NCI-H446 treated with DMSO at 0.1 percent for 48 hours (cell line): ENCODE measurements around the gene RALB.
"Not testable (repeated sequence)": the region's sequence is repeated elsewhere in the genome, so short reads cannot be mapped to it uniquely, and the experiment has no call there.

Experiments
- DNase-seq: peaks from one replicate; lab custom pipeline; 2025; lab: John Stamatoyannopoulos, UW

Gene RALB

DNA sequence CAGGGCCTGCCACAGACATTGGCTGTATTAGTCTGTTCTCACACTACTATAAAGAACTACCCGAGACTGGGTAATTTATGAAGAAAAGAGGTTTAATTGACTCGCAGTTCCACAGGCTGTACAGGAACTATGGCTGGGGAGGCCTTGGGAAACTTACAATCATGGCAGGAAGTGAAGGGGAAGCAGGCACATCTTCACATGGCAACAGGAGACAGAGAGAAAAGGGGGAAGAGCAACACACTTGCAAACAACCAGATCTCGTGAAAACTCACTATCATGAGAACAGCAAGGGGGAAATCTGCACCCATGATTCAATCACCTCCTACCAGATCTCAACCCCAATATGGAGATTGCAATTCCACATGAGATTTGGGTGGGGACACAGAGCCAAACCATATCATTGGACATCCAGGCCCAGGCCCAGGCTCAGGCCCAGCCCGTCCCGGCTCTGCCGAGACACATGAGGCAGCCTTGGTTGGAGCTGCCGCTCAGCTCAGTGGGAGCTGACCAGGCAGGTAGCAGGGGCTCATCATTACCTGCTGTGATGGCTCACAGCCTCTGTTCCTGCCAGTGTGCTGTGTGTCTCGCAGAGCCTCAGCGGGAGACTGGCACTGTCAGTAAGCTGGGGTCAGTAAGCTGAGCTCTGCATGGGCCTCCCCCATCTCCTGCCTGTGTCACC is 8.6 kb upstream of the RALB start:
- DNase-seq: no peak

GRCh38 chr2:120244656-120245519 is 7.8 kb upstream of the RALB start:
- DNase-seq: no peak

DNA sequence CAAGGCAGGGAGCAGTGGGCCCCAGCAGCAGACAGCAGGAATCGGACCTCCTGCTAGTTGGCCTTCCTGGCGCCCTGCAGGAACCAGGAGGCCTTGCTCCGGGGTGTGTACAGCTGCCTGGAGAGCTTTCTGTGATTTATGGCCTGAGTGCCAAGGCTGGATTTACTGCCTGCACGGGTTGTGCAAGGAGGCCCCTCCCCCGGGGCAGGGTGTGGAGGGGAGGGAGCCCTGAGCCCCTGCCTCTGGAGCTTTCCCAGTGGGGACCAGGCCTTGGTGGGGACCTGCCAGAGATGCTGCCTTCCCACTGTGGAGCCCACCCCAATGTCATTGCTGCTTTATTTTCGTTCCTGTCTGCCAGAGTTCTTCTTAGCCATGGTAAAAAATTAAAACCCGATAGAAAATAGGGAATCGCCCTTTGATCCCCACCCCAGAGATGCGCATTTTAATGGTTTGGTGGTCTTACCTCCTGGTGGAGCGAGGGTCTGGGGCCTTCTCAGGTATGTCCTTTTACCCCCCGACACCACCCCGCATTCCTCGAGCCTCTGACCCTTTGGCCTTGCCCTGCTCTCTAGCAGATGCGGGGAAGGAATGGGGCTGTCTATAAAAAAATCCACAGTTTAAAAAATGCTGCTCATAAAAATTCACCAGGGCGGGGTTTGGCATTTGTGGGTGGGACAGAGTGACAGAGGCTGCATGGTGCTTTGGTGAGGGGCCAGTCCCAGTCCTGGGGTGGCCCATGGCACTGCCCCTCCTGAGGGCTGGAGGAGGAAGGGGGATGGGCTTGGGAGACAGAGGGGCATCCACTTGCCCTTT is 6.9 kb upstream of the RALB start:
- DNase-seq: no peak

DNA sequence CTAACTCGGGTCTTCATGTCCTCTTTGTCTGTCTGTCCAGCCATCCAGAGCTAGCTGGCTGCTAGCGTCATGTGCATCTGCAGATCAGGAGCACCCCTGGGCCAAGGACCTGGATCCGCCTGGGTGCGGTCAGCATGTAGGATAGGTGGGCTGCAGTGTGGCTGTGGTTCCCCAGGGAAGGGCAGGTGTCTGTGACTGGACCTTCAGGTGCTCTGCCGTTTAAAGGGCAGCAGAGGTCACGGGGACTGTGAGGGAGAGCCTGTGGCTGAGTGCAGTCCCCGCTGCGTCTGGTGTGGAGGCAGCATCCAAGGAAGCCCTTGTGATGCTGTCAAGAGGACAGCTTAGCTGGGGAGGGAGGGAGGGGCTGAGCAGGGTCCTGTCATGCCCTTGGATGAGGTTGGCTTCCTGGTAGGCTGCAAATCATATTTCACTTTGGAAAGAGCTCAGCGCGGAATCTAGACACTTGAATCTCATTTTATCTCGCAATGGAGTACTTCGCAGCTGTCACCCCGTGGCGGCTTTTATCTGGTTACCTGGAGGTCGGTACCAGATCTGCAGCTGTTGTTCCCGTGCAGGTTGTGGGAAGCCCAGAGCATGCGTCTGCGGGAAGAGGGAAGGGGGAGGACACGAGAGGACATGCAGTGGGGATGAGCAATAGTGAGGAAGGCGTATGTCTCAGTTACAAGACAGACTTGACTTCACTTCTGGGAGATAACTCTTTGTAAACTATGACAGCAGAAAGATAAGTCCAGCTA is 5.9 kb upstream of the RALB start:
- DNase-seq: no peak

GRCh38 chr2:120247851-120248250 is 4.8 kb upstream of the RALB start:
- no peak for DNase-seq

DNA sequence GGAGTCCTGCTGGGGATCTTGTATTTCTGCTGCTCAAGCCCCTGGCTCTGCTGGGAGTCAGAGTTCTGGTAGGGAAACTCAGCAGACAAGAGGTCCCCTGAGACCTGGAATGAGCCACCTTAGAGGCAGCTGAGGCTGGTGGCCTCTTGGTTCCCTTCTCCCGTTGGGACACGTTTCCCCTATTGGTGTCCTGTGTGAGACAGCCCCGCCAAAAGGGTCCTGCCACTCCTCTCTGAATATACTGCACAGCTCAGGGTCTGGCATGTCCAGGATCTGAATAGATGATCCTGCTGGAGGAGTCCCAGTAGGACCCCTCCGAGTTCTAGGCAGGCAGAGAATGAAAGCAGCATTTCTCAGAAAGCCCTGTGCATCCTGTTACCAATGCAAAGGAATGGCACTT is 2.0 kb upstream of the RALB start:
- no peak for DNase-seq

- DNase-seq: no peak
Measured at GRCh38 chr2:120251078-120251477, 1.6 kb upstream of the RALB start.

GRCh38 chr2:120251880-120252224 is 800 bp upstream of the RALB start:
- no peak for DNase-seq

DNA sequence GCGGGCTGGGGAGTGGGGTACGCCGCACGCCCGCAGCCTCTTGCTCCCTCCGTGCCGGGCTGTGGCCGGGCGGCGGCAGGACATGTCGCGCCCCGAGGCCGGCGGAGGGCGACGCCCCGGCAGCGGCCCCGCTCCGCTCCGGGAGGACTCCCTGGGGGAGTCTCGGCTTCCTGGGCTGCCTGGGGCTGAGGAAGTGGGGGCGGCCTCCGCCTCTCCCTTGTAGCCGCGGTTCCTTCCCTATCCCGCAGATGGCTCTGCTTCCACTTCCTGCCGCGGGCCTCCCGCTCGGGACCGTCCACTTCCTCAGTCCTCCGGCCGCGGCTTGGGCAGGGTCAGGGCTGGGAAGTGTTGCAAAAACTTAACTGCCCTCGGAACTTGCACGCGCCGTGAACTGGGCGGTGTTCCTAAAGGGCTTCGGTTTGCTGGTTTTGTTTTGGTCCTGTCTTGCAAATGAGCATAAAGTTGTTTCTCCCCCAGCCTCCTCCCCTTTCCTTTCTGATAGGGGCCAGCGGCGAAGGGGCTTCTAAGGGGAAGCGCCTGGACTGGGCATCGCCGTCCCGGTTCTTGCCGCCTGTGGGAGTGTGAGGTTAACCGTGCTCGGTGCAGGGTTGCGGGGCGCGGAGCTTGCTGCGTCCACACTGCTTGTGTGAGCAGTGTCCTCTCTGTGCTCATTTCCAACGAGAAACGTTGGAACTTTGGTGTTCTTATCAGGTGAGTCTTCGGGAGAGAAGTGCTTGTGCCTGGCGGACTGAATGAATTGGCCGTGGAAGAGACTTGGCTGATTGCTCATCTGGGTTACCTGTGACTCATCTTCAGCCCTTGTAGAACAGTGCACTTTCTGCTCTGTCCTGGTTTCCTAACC is 600 bp downstream of the RALB start:
- DNase-seq: no peak

DNA sequence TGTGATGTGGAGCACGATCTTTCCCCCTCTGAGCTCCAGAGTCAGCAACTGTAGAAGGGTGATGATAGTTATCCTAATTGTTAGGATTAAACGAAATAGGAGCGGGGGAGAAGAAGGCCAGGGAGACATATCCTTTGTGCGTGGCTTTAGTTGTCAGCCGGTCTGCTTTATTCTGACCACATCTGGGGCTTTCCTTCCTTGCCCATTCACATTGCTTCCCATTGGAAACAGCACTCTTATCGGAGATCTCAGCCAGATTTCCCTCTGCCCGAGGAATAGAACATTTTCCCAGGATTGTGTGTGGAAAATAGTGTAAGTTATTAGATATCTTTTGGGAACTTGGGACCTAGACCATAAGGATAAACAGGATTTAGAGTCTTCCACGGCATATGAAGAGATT is 1.5 kb downstream of the RALB start:
- no peak for DNase-seq

DNA sequence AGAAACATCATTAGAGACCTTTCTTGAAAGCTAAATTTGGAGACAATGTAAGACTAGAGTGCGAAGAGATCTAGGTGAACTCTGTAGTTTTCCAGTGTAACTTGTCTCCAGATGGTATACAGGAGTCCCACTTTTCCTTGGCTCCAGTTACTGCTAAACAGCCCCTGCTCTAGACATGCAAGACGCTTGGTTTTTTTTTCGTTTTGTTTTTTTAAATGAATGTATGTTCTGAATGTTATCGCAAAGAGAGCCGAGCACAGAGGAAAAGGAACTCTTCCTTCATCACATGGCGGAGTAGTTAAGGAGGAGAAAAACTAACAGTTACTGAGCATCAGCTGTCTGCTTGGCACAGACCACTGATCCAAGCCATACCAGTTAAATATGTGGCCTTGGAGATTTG is 2.4 kb downstream of the RALB start:
- no peak for DNase-seq

GRCh38 chr2:120255986-120256650 is 3.5 kb downstream of the RALB start:
- DNase-seq: no peak

- DNase-seq: no peak
Measured at GRCh38 chr2:120256651-120257000, 4.0 kb downstream of the RALB start.

DNA sequence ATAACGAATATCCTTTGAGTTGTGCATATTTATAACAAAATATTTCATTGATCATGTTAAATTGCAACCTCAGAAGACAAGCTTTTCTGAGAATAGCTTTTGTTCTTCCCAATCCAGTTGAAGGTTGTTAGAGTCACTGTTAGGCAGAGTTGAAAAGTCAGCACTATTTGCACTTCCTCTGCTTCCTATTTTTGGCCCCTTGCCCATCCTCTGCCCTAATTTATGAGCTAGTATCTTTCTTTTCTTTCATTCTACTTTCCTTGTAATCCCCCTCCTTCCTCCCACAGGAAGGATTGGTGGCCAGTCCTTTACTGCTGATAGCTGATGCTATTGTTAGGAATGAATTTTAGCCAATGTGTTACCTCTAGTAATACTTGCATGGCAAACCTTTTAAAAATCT is 4.9 kb downstream of the RALB start:
- DNase-seq: no peak

GRCh38 chr2:120258196-120258595 is 5.5 kb downstream of the RALB start:
- DNase-seq: no peak

DNA sequence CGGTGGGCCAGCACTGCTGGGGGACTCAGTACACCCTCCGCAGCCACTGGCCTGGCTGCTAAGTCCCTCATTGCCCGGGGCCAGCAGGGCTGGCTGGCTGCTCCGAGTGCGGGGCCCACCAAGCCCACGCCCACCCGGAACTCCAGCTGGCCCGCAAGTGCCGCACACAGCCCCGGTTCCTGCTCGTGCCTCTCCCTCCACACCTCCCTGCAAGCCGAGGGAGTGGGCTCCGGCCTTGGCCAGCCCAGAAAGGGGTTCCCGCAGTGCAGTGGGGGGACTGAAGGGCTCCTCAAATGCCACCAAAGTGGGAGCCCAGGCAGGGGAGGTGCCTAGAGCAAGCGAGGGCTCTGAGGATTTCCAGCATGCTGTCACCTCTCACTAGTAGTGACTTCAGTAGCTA is 7.3 kb downstream of the RALB start:
- not testable (repeated sequence) for DNase-seq

DNA sequence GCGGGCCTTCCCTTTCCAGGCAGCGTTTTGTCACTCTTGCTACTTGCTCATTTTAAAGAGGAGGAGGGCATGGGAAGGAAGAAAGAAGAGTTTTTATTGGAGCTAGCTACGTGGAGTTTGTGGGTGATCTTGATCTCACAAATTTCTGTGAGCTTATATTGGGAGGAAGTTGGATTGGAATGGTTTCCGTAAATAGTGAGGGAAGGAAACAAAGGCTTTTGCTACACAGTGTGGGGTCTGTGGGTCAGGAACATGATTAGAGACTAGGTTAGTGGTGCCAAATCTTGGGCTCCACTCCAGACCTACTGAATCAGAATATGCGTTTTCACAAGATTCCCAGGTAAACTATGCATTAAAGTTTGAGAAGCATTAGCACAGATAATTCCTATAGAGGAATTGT is 8.1 kb downstream of the RALB start:
- DNase-seq: no peak

DNA sequence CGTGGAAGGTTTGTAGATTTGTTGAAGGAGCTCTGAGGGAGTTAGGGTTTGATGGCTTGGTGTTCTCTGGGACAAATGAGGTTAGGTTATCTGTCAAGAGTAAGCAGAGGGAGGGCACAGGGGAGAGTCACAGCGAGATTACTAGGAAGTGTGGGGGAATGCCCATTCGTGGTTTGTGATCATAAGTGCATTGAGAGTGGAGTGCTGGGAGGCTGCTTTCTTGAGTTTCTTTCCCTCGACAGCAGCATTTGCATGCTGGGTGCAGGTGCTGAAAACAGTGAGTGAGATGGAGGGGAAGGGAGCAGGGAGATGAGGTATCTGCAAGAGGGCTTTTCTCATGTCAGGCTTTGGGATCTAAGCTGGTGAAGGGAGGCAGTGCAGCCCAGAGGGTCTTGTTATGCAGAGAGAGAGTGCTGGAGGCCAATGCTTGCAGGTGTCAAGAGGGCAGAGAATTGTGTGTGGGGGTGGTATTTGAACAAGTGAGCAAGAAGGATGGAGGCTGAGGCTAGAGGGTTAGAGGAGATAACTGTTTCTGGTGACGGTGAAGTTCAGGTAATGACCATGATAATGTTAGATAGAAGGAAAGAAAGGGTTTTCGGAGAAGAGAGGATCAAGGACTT is 8.8 kb downstream of the RALB start:
- DNase-seq: no peak

- no peak for DNase-seq
Measured at GRCh38 chr2:120262150-120262549, 9.5 kb downstream of the RALB start.

DNA sequence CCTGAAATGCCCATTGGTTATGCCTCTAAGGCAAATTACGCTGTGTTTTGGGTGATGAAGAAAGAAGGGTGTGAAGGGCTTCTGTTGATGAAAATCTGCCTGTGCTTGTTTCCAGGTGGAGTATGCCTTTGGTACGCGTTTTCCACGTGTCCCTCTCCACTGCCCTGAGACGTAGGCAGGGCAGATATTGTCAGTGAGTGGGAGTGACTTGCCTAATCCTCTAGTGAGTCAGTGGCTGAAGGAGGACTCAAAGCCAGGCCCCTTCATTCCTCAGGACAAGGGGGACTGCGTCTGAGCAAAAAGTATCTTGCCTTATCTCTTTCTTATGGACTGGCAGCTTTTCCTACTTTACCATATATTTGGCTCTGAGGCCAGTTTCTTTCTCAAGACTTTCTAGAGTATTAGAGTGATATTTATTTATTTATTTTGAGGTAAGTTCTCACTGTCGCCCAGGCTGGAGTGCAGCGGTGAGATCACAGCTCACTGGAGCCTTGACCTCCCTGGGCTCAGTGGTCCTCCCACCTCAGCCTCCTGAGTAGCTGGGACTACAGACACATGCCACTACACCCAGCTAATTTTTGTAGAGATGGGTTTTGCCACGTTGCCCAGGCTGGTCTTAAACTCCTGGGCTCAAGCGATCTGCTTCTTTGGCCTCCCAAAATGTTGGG is 10.2 kb downstream of the RALB start:
- DNase-seq: no peak
